HG03095 (cell line): ENCODE results near the gene PIR.

Experiments used
- ATAC-seq: cut with Tn5 transposase; IDR thresholded peaks from one replicate; pipeline ENCODE4 v1.9.1; 2021; ENCODE audit warnings: moderate library complexity; ENCODE audit not compliant: unreplicated experiment

PIR gene

DNA sequence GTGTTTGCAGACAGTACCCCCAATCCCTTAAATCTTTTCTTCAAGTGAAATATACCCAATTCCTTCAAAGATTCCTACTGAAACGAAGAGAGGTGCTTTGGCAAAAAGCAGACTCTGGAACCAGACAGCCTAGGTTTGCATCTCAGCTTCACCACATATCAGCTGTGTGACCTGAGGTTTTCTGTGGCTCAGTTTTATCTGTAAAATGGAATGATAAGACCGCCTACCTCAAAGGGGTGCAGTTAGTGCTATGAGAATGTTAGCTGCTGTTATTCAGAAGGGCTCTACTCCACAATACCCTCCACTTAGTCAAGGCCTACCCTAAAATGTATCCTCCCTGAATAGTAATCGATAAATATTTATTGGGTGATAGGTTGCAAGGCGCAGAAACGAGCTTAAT is 664 bp downstream of the PIR start:
- ATAC-seq = no peak

DNA sequence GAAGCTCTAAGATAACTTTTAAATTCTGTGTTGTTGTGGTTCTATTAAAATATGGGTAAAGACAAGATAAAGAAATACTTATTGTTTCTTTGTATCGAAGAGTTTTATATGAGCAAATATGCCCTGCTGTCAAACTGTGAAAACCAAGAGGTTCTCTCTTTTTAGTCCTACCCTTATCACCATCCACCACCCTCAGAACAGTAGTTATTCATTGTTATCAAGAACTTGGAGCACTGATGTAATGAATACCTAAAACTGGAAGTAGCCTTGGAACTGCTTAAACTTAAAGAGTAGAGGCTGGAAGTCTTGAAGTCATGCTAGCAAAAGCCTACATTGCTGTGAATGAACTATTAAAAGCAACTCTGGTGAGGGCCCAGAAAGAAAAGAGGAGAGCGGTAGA is 9.2 kb downstream of the PIR start:
- ATAC-seq = no peak

DNA sequence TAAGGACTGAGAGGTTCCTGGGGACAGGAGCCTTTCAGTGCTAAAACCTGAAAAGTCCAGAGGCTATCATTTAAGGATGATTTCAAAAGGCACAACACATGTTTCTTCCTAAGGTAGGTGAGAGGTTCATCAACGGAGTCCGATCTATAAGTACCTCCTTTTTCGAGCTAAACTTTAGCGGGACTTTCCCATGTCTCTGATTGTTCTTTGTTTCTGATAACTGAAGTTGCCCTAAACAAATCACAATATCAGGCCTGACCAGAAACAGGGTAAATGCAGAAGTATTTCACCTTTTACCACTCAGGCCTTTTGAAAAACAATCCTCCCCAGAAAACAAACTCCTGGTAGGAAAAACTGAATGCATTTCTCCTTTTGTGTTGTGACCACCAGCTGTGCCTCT is 17.6 kb downstream of the PIR start:
- no peak for ATAC-seq

DNA sequence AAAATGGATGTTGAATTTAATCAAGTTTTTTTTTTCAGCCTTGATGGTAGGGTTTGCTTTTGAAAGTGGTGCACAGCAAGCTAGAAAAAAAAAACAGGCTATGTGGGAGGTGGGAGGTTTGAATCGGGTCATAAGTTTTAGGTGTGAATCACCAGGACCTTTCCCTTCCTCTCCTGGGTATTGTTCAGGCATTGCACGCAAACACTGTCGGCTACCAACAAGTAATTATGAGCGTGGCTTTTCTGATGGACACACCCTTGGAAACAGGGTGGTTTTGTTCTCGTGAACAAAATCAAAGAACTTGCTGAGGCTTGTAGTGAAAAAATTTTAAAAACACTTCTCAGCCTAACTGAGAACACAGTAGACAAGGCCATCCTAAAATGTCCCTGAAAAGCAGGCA is 18.1 kb downstream of the PIR start:
- ATAC-seq = no peak

DNA sequence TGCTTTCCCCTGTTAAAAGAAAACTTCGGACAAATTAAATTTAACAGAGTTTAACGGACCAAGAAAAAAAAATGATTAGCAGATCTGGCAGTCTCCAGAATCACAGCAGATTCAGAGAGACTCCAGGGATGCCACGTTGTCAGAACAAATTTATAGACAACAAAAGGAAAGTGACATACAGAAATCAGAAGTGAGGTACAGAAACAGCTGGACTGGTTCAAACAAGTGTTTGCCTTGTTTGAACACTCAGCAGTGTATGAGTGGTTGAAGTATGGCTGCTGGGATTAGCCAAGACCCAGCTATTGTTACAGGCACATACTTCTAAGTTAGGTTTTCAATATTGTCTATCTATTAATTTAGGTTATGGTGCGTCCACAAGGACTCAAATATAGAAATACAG is 19.1 kb downstream of the PIR start:
- no peak for ATAC-seq

DNA sequence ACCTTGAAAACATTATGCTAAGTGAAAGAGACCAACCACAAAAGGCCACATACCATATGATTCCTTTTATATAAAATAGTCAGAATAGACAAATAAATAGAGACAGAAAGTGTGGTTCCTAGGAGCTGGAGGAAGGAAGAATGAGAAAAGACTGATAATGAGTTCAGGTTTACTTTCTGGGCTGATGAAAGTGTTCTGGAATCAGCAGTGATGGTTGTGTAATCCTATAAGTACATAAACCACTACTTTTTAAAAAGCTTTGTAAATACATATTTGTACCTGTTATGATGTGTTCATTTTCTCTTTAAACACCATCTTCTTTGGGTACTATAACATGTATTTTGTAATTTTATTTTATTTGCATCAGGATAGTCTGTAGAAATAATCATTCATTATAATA is 20.6 kb downstream of the PIR start:
- no peak for ATAC-seq

DNA sequence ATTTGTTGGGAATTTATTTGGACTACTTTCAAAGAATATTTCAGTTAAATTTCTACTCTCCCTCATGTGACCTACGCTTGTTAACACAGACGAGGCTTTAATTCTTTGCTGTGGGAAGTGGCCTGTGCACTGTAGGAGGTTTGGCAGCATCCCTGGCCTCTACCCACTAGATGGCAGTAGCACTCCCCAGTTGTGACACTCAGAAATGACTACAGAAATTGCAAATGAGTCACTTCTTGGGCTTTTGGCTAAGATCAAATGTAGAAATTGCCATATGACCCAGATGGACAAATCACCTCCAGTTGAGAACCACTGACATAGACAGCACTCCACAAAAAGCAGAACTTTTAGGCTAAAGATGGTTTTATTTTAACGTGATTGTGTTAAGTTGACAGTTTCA is 22.1 kb downstream of the PIR start:
- peak; percentile 66 for ATAC-seq

DNA sequence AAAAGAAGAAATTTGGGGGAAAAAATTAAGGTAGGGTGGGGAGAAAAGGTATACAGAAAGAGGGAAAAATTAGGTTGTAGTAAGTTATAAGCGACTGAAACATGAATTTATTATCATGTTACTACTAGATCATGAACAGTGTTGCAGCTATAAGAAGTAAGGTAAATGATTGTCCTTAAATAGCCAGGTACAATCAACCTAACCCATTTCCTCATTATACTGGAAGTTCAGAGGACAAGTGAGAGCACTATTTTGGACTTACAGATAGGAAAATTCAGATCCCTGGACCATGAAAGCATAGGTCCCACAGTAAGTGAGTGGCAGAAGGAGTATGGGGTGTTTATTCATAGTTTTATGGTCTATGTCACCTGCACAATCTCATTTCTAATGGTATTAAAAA is 23.5 kb downstream of the PIR start:
- no peak for ATAC-seq

DNA sequence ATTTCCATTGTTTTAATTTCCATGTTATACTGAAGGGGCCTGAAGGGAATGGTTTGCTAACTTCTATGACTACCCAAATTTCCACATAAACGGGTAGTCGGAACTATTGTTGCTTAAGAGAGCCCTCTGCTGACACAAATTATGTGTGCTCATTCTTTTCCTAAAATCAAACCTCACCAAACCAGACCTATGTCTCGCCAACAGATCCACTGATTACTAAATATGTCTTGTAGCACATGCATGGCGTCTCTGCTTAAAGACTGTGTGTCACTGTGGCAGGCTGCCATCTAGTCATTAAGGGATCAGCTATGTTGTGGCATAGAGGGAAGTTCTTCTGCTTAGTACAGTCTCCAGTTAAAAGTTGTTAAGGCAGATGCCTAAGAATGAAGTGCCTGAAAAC is 25.1 kb downstream of the PIR start:
- ATAC-seq = no peak

DNA sequence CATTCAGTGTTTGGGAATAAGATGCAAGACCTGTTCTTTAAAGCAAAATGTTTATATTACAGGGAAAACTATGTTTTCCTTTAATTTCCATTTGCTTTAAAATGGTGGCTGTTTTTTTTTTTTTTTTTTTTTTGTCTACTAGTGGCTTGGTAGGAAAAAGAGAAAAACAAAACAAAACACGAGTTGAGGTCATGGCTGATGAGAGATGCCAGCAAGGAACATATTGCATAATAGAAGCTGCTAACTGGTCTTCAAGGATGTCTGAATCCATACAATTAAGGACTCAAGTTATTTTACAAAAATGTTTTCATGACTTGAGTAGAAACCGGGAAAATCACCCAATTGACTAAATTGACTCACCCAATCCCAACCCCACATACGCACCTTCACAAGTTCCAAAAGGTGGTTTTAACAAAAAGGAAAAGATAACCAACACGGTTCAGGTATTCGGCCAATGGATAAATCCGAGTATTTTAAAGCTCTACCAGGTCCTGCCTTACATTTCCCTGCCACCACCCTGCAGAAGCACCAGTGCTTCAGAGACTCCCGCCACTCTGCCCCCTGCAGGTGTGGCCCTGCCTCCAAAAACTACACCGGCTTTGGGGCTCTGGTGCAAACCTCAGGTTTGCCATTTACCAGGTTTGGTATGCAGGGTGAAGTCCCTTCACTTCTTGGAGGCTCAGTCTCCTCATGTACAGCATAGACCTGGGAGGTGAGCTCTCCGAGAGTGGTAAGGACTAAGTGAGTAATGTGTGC is 27.1 kb downstream of the PIR start:
- no peak for ATAC-seq

DNA sequence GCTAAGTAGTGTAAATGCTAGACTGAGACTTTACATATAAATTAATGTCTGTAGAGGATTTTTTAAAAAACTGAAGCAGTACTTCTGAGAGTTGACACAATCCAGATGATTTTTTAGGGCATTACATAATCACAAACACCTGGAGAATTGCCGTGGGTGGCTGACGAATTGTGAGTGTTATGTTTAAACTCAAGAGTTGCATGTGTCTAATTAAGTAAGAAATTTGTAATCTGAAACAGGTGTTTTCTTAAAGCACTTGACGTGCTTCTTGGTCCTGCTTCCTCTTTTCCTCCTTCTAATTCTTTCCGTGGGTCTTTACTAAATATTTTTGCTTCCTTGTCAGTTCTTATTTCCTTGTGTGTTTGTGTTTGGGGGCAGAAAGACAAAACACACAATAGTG is 27.8 kb downstream of the PIR start:
- ATAC-seq = peak; percentile 79

DNA sequence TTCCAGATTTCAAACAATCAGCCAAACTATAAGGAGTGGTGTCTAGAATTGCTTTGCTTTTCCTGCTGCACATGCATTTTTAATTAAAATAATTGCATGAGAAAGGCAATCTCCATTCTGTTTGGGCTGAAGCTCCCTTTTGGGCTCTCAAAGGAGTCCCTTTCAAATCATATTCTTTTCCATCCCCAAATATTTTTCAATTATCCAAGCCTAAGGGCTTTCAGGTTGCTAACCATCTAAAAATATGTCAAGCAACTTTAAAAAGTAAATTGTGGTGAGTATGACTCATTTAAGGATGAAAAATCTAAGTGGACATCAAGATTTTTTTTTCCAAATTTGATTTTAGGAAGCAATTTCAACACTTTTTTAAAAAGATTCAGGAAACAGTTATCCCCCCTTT is 28.4 kb downstream of the PIR start:
- ATAC-seq = no peak

DNA sequence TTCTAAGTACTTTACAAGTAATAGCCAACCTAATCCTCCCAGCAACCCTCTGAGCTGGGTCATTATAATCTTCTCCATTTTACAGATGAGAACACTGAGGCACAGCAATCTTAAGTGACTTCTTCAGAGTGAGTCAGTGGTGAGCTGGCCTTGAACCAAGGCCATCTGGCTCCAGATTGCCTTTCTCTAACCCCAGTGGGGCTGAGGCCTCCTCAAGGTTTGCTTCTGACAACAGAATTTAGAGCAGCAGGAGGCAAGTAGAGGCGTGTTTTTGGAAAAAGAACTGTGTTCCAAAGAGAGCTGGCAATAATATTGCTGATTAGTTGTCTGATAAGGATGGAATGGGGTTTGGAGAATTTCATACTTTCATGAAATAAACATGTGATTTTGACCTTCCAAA is 41.2 kb downstream of the PIR start:
- ATAC-seq = no peak

DNA sequence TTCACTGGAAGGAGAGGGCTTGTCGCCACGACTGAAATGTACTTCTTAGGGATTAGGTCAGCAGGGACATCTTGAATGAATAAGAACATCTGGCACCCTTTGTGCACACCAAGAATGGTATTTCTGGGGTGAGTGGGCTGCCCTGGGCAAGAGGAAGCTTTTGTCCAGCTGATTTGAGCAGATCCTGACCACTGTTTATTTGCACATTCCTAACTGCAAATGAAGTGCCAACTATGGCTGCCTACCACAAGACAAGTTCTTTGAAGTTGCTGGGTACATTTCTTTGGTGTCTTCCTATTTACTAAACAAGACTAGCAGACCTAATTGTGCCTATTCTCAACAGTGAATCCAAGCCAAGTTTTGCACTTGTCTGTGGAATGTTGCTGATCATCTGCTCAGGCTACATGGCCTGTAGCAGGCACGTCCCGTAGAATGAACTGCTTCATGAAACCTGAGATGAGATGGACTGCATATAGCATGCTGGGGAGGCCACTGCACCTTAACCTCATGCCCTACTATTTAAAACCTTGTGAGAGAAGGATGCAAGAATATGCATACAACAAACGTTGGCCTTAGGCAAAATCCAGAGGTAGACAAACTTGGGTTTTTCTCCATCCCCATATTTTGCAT is 45.0 kb downstream of the PIR start:
- ATAC-seq = no peak

DNA sequence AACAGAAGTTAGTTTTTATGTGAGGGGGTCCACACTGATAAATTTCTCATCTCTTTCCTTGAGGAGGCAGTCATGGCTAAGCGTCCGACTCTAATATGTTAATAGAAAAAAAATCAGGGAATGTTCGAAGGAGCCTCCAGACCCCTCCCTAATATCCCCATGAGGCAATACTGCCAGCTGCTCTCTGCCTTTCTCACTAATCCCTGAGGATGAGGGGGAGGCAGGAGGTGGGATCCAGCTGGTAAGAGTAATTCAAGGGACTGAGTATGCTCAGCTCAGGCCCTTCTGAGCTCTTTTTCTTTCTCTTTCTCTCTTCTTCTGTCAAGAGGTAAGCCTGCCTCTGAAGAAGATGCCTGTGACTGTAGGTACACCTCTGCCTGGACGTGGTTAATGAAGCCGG is 51.7 kb downstream of the PIR start:
- ATAC-seq = no peak

DNA sequence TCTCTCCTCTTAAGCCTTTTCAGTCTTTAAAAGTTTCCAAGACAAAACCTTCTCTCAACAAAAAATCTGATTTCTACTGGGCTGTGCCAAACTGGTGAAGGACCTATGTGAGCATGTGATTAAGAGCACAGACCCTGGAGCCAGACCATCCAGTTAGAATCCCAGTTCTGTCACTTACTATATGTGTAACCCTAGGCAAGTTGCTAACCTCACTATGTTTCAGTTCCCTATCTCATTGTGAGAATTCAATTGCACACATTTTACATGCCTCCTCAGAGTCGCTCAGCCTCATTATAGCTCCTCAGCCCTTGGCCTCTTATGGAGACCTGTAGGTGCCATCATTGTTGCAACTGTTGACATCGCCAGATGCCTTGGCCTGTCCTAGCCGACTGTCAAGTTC is 54.8 kb downstream of the PIR start:
- ATAC-seq = peak; percentile 91

DNA sequence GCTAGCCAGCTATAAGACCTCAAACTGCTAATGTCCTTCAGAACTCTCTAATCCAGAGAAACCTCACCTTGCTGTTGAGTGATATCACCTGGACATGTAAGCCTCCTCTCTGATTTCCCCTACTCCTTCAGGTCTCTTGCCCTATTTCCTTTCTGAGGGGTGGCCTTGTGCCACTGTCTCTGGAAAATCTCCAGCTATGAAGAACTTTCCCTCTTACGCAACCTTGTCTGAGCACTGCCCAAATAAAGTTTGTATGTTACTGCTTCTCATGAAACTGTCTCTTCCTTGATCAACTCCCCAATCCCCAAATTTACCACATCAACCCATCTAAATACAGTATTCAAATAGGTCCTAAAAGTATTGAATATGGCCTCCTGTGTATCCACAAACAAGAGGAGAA is 55.4 kb downstream of the PIR start:
- ATAC-seq = no peak

DNA sequence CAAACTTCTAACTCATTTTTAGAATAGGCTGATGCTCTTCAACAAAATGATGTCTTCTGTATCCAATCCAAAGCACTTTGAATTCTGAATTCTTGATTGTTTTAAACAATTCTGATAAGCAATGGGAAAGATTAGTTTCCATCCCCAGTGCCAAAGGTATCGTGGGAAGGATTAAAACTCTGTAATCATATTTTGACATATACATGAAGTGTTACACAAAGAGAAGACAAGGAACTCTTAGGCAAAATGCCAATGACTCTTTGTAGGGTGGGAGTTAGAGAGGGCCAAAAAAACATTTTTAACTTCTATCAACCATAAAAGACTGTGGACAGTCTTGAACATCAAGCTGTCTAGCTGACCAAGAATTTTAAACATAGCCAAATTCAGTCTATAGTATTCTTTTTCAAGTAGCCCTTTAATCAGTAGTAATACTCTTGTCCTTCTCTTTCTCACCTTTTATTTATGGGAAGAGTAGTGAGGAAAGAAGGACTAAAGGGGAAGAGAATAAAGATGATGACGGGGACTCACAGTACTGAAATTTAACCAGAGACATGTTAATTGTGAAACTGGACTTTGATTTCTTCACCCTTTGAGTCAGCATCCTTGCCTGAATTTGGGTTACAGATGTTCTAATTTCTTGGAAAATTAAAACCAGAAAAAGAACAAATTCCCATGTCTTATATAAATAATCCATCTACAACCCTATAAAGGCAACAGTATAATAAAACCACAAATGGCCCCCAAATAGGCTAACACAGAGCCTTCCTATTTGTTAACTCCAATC is 57.1 kb downstream of the PIR start:
- no peak for ATAC-seq

DNA sequence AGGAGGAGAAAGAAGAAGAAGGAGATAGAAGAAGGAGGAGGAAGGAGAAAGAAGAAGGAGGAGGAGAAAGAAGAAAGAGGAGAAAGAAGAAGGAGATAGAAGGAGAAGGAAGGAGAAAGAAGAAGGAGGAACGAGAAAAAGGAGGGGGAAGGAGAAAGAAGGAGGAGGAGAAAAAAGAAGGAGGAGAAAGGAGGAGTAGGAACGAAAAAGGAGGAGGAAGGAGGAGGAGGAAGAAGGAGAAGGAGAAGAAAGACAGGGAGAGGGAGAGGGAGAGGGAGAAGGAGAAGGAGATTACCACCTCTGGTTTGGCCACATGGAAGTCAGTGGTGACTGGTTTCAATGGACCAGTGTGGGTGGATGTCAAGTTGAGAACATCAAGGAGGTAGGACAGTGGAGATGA is 58.9 kb downstream of the PIR start:
- ATAC-seq = no peak

DNA sequence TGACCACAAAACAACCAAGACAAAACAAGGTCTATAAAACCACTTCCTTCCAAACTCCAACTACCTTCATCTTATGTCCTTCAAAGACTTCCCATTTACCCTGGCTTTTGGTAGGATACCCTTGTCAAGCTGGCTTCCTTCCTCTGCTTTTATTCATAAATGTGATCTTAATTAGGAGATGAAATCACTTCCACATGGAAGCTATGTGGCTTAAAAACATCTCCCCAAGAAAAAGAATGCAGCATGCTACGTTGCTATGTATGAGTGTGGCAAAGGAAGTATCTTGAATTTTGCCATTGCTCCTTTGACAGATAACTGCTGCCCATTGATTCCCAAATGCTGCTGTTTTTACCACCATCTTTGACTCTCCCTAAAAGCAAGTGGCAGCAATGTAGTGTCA is 62.5 kb downstream of the PIR start:
- no peak for ATAC-seq

DNA sequence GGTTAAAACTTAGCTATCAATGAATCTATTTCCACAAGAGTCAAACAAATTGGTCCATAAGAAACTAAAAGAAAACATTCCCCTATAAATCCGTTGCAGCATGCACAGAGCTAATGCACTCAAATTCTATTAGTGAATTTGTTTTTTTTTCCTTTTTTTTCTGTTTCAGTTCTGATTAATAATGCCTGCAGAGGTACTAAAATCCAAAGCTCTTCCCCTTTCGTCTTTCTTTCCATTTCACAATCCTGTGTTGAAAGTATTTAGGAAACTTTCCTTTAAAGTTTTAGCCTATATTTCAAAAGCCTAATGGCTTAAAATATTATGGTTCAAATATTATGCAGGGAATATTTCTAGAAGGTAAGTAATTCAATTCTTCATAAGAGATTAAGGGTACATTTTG is 63.1 kb downstream of the PIR start:
- ATAC-seq = no peak

DNA sequence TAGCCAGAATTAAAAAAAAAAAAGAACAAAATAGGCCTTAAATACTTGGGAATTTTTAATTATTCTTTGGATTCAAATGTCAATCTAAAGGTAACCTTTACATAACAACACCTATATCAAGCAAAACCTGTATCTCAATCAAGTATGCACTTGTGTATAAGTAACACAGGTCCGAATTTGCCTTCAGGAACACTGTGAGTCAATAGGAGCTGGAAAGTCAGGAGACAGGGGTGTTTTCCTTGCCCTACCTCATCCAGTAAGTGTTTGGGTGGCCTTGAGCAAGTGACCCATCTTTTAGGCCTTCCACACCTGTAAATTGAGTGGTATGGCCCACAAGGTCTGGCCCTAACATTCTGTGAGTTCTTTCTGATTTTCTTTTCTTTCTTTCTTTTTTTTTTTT is 68.1 kb downstream of the PIR start:
- no peak for ATAC-seq
